GM23338 (cell line): ENCODE results near the gene NTRK1. TPM values are rescaled to one million over a fixed set of nuclear protein-coding genes. Genes with fewer than 3 reads are reported as not detected.
A peak's percentile ranks its signal among the peaks of the same experiment; 100 is the strongest.

ENCODE experiments used
- ATAC-seq: fragments of 200-7000 bp; cut with Tn5 transposase; 3 replicates; pipeline ENCODE4 v1.9.1; 2020
- DNase-seq: peaks from one replicate; pipeline ENCODE4 v3.0.0-alpha.2; 2015; ENCODE audit warnings: low spot score
- H2AFZ ChIP-seq: fragments of 200-600 bp; sonication (generic); 2 replicates; pipeline ENCODE4 v1.8.0; 2016; ENCODE audit warnings: antibody characterized with exemption, mild to moderate bottlenecking, moderate library complexity
- H3F3A ChIP-seq: fragments of 200-600 bp; sonication (generic); replicated peaks from 2 replicates; pipeline ENCODE4 v1.8.0; 2017; ENCODE audit warnings: antibody characterized with exemption, mixed run types, low read depth
- H3K27ac ChIP-seq: fragments of 200-600 bp; sonication (generic); 2 replicates; pipeline ENCODE4 v1.6.1; 2016; ENCODE audit warnings: low read depth
- H3K27me3 ChIP-seq: fragments of 200-600 bp; sonication (generic); 2 replicates; pipeline ENCODE4 v1.8.0; 2016; ENCODE audit warnings: mild to moderate bottlenecking, mixed run types, moderate library complexity; ENCODE audit not compliant: insufficient read depth
- H3K36me3 ChIP-seq: fragments of 200-600 bp; sonication (generic); 2 replicates; pipeline ENCODE4 v1.8.0; 2016; ENCODE audit warnings: mild to moderate bottlenecking; ENCODE audit not compliant: insufficient read depth
- H3K4me1 ChIP-seq: fragments of 200-600 bp; sonication (generic); 2 replicates; pipeline ENCODE4 v1.8.0; 2016; ENCODE audit warnings: mild to moderate bottlenecking, moderate library complexity; ENCODE audit not compliant: insufficient read depth
- H3K4me2 ChIP-seq: fragments of 200-600 bp; sonication (generic); 2 replicates; pipeline ENCODE4 v1.7.1; 2017; ENCODE audit warnings: mixed run types
- H3K4me3 ChIP-seq: fragments of 200-600 bp; sonication (generic); 2 replicates; pipeline ENCODE4 v1.6.1; 2016; ENCODE audit warnings: mixed run types
- H3K79me2 ChIP-seq: fragments of 200-600 bp; sonication (generic); replicated peaks from 2 replicates; pipeline ENCODE4 v1.8.0; 2017; ENCODE audit warnings: mild to moderate bottlenecking; ENCODE audit not compliant: insufficient read depth
- H3K9me2 ChIP-seq: fragments of 200-600 bp; sonication (generic); 2 replicates; pipeline ENCODE4 v1.8.0; 2017; ENCODE audit not compliant: insufficient read depth
- H4K20me1 ChIP-seq: fragments of 200-600 bp; sonication (generic); replicated peaks from 2 replicates; pipeline ENCODE4 v1.8.0; 2017; ENCODE audit warnings: mild to moderate bottlenecking; ENCODE audit not compliant: insufficient read depth
- H3K27ac Mint-ChIP-seq: 2 replicates; pipeline ENCODE4 v1.8.0; 2020; ENCODE audit warnings: inconsistent platforms, mild to moderate bottlenecking, moderate library complexity, mixed read lengths
- H3K27me3 Mint-ChIP-seq: 3 replicates; pipeline ENCODE4 v1.8.0; 2022; ENCODE audit warnings: low read depth, mild to moderate bottlenecking, moderate library complexity, mixed read lengths, inconsistent platforms; ENCODE audit not compliant: insufficient read depth, poor library complexity
- H3K36me3 Mint-ChIP-seq: 3 replicates; pipeline ENCODE4 v1.8.0; 2021; ENCODE audit warnings: low read depth, mild to moderate bottlenecking, inconsistent platforms, moderate library complexity, mixed read lengths
- H3K4me1 Mint-ChIP-seq: 3 replicates; pipeline ENCODE4 v1.8.0; 2020; ENCODE audit warnings: mild to moderate bottlenecking, inconsistent platforms, mixed read lengths
- H3K4me3 Mint-ChIP-seq: 3 replicates; pipeline ENCODE4 v1.8.0; 2021; ENCODE audit warnings: moderate library complexity, mild to moderate bottlenecking, inconsistent platforms, mixed read lengths
- H3K9me3 Mint-ChIP-seq: 3 replicates; pipeline ENCODE4 v1.8.0; 2020; ENCODE audit warnings: moderate library complexity, mild to moderate bottlenecking, inconsistent platforms, mixed read lengths
- CREB1 ChIP-seq: fragments of 250-450 bp; sonication (Bioruptor Pico); IDR thresholded peaks from 2 replicates; pipeline ENCODE4 v1.5.0; 2020; ENCODE audit warnings: low read depth, mild to moderate bottlenecking, moderate library complexity
- EZH2 ChIP-seq: fragments of 200-600 bp; sonication (generic); IDR thresholded peaks from one replicate; pipeline ENCODE4 v1.8.0; 2017; ENCODE audit warnings: antibody characterized with exemption, mild to moderate bottlenecking, low read depth; ENCODE audit not compliant: unreplicated experiment
- EZH2phosphoT487 ChIP-seq: fragments of 200-600 bp; sonication (generic); IDR thresholded peaks from one replicate; pipeline ENCODE4 v1.8.1; 2018; ENCODE audit warnings: antibody characterized with exemption; ENCODE audit not compliant: unreplicated experiment
- JUNB ChIP-seq: IDR thresholded peaks from one replicate; pipeline ENCODE4 v1.6.1; 2016; ENCODE audit warnings: antibody characterized with exemption; ENCODE audit not compliant: unreplicated experiment
- POLR2AphosphoS5 ChIP-seq: IDR thresholded peaks from 2 replicates; pipeline ENCODE4 v1.6.1; 2016; ENCODE audit warnings: antibody characterized with exemption, low read depth
- STAT1 ChIP-seq: IDR thresholded peaks from one replicate; pipeline ENCODE4 v1.6.1; 2016; ENCODE audit warnings: antibody characterized with exemption; ENCODE audit not compliant: unreplicated experiment
- ZNF114 ChIP-seq: fragments of 250-450 bp; sonication (Bioruptor Pico); IDR thresholded peaks from 2 replicates; pipeline ENCODE4 v1.5.0; 2020; ENCODE audit warnings: mild to moderate bottlenecking, moderate library complexity
- ZNF331 ChIP-seq: fragments of 250-450 bp; sonication (Bioruptor Pico); IDR thresholded peaks from 2 replicates; pipeline ENCODE4 v1.5.0; 2020; ENCODE audit warnings: low read depth, mild to moderate bottlenecking, moderate library complexity
- polyA plus RNA-seq: library from polyadenylated mRNA; unstranded; fragments of >200 nt; fragmentation: Nextera tagmentation; extraction: Ambion mirVana; gene quantifications from 2 replicates; pipeline ENCODE4 v1.2.1, GENCODE V29; 2016
- total RNA-seq: library from RNA; depleted of rRNA; stranded (reverse); fragments of >200 nt; shearing (Covaris generic); gene quantifications from 2 replicates; pipeline ENCODE4 v1.2.3, GENCODE V29; 2014
- TF ChIP-seq, protein P1 (sequence below): fragments of 250-450 bp; sonication (Bioruptor Pico); IDR thresholded peaks from 2 replicates; pipeline ENCODE4 v1.5.0; 2020; ENCODE audit warnings: mild to moderate bottlenecking, moderate library complexity
- TF ChIP-seq, protein P2 (sequence below): IDR thresholded peaks from 2 replicates; pipeline ENCODE4 v1.6.1; 2016; ENCODE audit warnings: antibody characterized with exemption
- TF ChIP-seq, protein P3 (sequence below), 2 experiments: fragments of 200-600 bp in 1 of 2; sonication (generic) in 1 of 2; conservative IDR thresholded peaks; 2 replicates each; pipeline versions ENCODE4 v1.5.1 to v1.6.1; 2016 to 2017; ENCODE audit warnings: antibody characterized with exemption in 2 of 2, low read depth in 2 of 2, mild to moderate bottlenecking in 2 of 2, moderate library complexity in 1 of 2

The NTRK1 gene
- total and polyA plus RNA-seq, 2 experiments from 2014 or later: 0.42 to 0.45 TPM

DNA sequence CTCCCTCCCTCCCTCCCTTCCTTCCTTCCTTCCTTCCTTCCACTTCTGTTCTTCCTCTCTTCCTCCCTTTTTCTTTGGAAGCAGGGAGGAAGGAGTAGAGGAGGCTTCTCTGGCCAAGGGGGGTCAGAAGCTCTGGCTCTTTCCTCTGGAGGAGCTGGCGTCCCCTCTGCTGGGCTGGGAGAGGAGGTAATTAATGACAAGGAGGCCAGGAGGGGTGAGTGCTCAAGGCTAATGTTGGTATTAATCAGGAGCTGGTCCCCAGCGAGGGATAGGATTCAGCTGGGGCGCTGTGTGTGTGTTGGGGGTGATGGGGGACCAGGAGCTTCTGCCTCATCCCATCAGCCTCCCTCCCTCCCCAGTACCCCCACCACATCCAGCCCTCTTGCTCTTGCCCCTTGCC is 26.7 kb downstream of the NTRK1 start:
- no peak for DNase-seq
- H3K27me3 Mint-ChIP-seq: peaks cover 46% of the 10 kb centered on the region
- H3K9me2 ChIP-seq: no peaks in the 10 kb centered on the region
- peaks cover 20% of the 10 kb centered on the region; the same call in 1 of the 2 replicates for H3K4me1 ChIP-seq
- H3K27ac ChIP-seq: no peak overlapping the region
- no peaks in the 10 kb centered on the region for H3K9me3 Mint-ChIP-seq
- H3F3A ChIP-seq: no peaks in the 10 kb centered on the region
- no peaks in the 10 kb centered on the region for H3K36me3 ChIP-seq
- H3K79me2 ChIP-seq: no peaks in the 10 kb centered on the region
- H3K27ac Mint-ChIP-seq: no peak overlapping the region
- H3K36me3 Mint-ChIP-seq: no peaks in the 10 kb centered on the region; the same call in 2 of the 3 replicates
- no peak for ATAC-seq
- peaks cover 61% of the 10 kb centered on the region for H3K27me3 ChIP-seq
- peaks cover 52% of the 10 kb centered on the region for H3K4me1 Mint-ChIP-seq
- peak overlapping the region; percentile 45 for H3K4me3 ChIP-seq
- no peak for TF ChIP-seq STAT1
- peak overlapping the region; percentile 75 for H3K4me2 ChIP-seq
- no peak overlapping the region for H2AFZ ChIP-seq
- H3K4me3 Mint-ChIP-seq: peak overlapping the region; percentile 54
- no peaks in the 10 kb centered on the region for H4K20me1 ChIP-seq

DNA sequence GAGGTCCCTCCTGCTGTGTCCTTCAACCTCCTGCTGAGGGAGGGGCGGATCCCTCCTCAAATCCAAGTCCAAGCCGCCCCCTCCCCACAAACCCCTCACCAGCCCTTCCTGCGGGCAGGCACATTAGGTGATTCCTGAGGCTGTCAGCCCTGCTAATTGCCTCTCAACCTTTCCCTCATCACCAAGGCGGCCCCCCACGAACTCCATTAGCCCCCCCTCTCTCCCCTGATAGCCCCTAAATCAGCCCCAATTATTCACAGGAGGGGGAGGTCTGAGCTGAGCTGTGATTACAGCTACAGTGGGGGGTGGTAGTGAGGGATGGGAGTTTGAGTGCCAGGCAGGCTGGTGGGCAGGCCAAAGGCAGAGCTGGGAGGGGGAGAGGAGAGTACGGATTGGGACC is 27.1 kb downstream of the NTRK1 start:
- DNase-seq: no peak
- Mint-ChIP-seq H3K4me1 (peaks cover 50% of the 10 kb centered on the region), H3K9me3 (no peaks in the 10 kb centered on the region), H3K36me3 (no peaks in the 10 kb centered on the region; the same call in 2 of the 3 replicates), H3K27ac (no peak overlapping the region), H3K4me3 (no peak overlapping the region), H3K27me3 (peaks cover 49% of the 10 kb centered on the region)
- H4K20me1 ChIP-seq: no peaks in the 10 kb centered on the region; the same call in 1 of the 2 replicates
- H3K9me2 ChIP-seq: no peaks in the 10 kb centered on the region
- H3F3A ChIP-seq: no peaks in the 10 kb centered on the region
- H3K27ac ChIP-seq: no peak overlapping the region
- H3K36me3 ChIP-seq: no peaks in the 10 kb centered on the region
- H2AFZ ChIP-seq: no peak overlapping the region
- no peak for ATAC-seq
- H3K27me3 ChIP-seq: peaks cover 66% of the 10 kb centered on the region
- peak overlapping the region; percentile 75 for H3K4me2 ChIP-seq
- H3K4me3 ChIP-seq: peak overlapping the region; percentile 45; the same call in 1 of the 2 replicates
- no peaks in the 10 kb centered on the region for H3K79me2 ChIP-seq
- H3K4me1 ChIP-seq: peaks cover 20% of the 10 kb centered on the region; the same call in 1 of the 2 replicates
- TF ChIP-seq JUNB: no peak
- no peak for TF ChIP-seq POLR2AphosphoS5
- TF ChIP-seq, protein P1, sequence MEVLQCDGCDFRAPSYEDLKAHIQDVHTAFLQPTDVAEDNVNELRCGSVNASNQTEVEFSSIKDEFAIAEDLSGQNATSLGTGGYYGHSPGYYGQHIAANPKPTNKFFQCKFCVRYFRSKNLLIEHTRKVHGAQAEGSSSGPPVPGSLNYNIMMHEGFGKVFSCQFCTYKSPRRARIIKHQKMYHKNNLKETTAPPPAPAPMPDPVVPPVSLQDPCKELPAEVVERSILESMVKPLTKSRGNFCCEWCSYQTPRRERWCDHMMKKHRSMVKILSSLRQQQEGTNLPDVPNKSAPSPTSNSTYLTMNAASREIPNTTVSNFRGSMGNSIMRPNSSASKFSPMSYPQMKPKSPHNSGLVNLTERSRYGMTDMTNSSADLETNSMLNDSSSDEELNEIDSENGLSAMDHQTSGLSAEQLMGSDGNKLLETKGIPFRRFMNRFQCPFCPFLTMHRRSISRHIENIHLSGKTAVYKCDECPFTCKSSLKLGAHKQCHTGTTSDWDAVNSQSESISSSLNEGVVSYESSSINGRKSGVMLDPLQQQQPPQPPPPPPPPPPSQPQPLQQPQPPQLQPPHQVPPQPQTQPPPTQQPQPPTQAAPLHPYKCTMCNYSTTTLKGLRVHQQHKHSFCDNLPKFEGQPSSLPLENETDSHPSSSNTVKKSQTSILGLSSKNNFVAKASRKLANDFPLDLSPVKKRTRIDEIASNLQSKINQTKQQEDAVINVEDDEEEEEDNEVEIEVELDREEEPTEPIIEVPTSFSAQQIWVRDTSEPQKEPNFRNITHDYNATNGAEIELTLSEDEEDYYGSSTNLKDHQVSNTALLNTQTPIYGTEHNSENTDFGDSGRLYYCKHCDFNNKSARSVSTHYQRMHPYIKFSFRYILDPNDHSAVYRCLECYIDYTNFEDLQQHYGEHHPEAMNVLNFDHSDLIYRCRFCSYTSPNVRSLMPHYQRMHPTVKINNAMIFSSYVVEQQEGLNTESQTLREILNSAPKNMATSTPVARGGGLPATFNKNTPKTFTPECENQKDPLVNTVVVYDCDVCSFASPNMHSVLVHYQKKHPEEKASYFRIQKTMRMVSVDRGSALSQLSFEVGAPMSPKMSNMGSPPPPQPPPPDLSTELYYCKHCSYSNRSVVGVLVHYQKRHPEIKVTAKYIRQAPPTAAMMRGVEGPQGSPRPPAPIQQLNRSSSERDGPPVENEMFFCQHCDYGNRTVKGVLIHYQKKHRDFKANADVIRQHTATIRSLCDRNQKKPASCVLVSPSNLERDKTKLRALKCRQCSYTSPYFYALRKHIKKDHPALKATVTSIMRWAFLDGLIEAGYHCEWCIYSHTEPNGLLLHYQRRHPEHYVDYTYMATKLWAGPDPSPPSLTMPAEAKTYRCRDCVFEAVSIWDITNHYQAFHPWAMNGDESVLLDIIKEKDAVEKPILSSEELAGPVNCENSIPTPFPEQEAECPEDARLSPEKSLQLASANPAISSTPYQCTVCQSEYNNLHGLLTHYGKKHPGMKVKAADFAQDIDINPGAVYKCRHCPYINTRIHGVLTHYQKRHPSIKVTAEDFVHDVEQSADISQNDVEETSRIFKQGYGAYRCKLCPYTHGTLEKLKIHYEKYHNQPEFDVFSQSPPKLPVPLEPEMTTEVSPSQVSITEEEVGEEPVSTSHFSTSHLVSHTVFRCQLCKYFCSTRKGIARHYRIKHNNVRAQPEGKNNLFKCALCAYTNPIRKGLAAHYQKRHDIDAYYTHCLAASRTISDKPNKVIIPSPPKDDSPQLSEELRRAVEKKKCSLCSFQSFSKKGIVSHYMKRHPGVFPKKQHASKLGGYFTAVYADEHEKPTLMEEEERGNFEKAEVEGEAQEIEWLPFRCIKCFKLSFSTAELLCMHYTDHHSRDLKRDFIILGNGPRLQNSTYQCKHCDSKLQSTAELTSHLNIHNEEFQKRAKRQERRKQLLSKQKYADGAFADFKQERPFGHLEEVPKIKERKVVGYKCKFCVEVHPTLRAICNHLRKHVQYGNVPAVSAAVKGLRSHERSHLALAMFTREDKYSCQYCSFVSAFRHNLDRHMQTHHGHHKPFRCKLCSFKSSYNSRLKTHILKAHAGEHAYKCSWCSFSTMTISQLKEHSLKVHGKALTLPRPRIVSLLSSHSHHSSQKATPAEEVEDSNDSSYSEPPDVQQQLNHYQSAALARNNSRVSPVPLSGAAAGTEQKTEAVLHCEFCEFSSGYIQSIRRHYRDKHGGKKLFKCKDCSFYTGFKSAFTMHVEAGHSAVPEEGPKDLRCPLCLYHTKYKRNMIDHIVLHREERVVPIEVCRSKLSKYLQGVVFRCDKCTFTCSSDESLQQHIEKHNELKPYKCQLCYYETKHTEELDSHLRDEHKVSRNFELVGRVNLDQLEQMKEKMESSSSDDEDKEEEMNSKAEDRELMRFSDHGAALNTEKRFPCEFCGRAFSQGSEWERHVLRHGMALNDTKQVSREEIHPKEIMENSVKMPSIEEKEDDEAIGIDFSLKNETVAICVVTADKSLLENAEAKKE (CRISPR knock-in tag): no peak
- TF ChIP-seq CREB1 (CRISPR knock-in tag): no peak
- TF ChIP-seq, protein P2, sequence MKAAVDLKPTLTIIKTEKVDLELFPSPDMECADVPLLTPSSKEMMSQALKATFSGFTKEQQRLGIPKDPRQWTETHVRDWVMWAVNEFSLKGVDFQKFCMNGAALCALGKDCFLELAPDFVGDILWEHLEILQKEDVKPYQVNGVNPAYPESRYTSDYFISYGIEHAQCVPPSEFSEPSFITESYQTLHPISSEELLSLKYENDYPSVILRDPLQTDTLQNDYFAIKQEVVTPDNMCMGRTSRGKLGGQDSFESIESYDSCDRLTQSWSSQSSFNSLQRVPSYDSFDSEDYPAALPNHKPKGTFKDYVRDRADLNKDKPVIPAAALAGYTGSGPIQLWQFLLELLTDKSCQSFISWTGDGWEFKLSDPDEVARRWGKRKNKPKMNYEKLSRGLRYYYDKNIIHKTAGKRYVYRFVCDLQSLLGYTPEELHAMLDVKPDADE: no peak
- no peak for TF ChIP-seq ZNF331
- no peak for TF ChIP-seq EZH2
- TF ChIP-seq, protein P3, sequence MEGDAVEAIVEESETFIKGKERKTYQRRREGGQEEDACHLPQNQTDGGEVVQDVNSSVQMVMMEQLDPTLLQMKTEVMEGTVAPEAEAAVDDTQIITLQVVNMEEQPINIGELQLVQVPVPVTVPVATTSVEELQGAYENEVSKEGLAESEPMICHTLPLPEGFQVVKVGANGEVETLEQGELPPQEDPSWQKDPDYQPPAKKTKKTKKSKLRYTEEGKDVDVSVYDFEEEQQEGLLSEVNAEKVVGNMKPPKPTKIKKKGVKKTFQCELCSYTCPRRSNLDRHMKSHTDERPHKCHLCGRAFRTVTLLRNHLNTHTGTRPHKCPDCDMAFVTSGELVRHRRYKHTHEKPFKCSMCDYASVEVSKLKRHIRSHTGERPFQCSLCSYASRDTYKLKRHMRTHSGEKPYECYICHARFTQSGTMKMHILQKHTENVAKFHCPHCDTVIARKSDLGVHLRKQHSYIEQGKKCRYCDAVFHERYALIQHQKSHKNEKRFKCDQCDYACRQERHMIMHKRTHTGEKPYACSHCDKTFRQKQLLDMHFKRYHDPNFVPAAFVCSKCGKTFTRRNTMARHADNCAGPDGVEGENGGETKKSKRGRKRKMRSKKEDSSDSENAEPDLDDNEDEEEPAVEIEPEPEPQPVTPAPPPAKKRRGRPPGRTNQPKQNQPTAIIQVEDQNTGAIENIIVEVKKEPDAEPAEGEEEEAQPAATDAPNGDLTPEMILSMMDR (conservative IDR thresholded peaks at IDR 0.05; ENCODE audit: low read depth in 2 of 2): no peak
- no peak for TF ChIP-seq EZH2phosphoT487
- no peak for TF ChIP-seq STAT1
- TF ChIP-seq ZNF114 (CRISPR knock-in tag): no peak
